GM12878 (cell line): ENCODE results near the gene SCYGR1. TPM values are rescaled to one million over a fixed set of nuclear protein-coding genes. Genes with fewer than 3 reads are reported as not detected.

Experiments
- ATAC-seq: fragments of 200-7000 bp; cut with Tn5 transposase; 3 replicates; pipeline ENCODE4 v1.9.1; 2020; ENCODE audit warnings: mild to moderate bottlenecking, moderate library complexity
- BruUV-seq: library from RNA; stranded (reverse); fragments of 400-500 nt; replicated peaks from 2 replicates; lab custom pipeline; 2021; lab: Mats Ljungman, UMichigan
- CTCF ChIA-PET: fragments of 300-600 bp; sonication (Branson Sonifier 250); formaldehyde crosslinking; extraction: SDS; loops from one replicate; lab custom pipeline; 2021; ENCODE audit warnings: inconsistent platforms; lab: Yijun Ruan, JAX
- POLR2A ChIA-PET: fragments of 350-600 bp; formaldehyde crosslinking; extraction: SDS; loops from one replicate; lab custom pipeline; 2021; ENCODE audit warnings: inconsistent platforms; lab: Charles Lee
- RAD21 ChIA-PET: fragments of 300-600 bp; sonication (Branson Sonifier 250); formaldehyde crosslinking; loops from one replicate; lab custom pipeline; 2023; ENCODE audit warnings: antibody characterized with exemption; ENCODE audit not compliant: unreplicated experiment; lab: Charles Lee
- SMC1A ChIA-PET: fragments of 300-600 bp; sonication (Branson Sonifier 250); formaldehyde crosslinking; loops from one replicate; lab custom pipeline; 2023; ENCODE audit not compliant: unreplicated experiment, uncharacterized antibody; lab: Charles Lee
- DNase-seq: peaks from one replicate; pipeline ENCODE4 v3.0.0-alpha.2; 2011; ENCODE audit warnings: low read depth, low spot score
- FAIRE-seq: peaks from 3 replicates; lab custom pipeline; 2011; peaks lifted over from hg19 to GRCh38; lab: Jason Lieb, UNC
- H2AFZ ChIP-seq: 2 replicates; pipeline ENCODE4 v1.6.0; 2011; ENCODE audit warnings: low read depth, low read length, control low read depth; ENCODE audit not compliant: control insufficient read depth
- H3K27ac ChIP-seq: 2 replicates; pipeline ENCODE4 v1.5.1; 2011; ENCODE audit warnings: control low read depth; ENCODE audit not compliant: control insufficient read depth, insufficient read depth
- H3K27me3 ChIP-seq, 2 experiments: replicated peaks in 1 of 2; 2 replicates each; pipeline versions ENCODE4 v1.6.0 to v1.6.1; 2011; ENCODE audit warnings: low read length in 1 of 2; ENCODE audit not compliant: control insufficient read depth in 2 of 2, insufficient read depth in 2 of 2
- H3K36me3 ChIP-seq, 2 experiments: 2 replicates each; pipeline ENCODE4 v1.5.1; 2011; ENCODE audit warnings: low read length in 1 of 2; ENCODE audit not compliant: control insufficient read depth in 2 of 2, insufficient read depth in 2 of 2
- H3K4me1 ChIP-seq: 2 replicates; pipeline ENCODE4 v1.6.1; 2011; ENCODE audit warnings: mild to moderate bottlenecking, low read length, moderate library complexity, mixed read lengths; ENCODE audit not compliant: control insufficient read depth, insufficient read depth
- H3K4me2 ChIP-seq: 2 replicates; pipeline ENCODE4 v1.6.0; 2011; ENCODE audit warnings: control low read depth; ENCODE audit not compliant: control insufficient read depth, insufficient read depth
- H3K4me3 ChIP-seq: fragments of 200-600 bp; sonication (generic); 2 replicates; pipeline ENCODE4 v1.5.1; 2016
- H3K79me2 ChIP-seq: 2 replicates; pipeline ENCODE4 v1.6.0; 2011; ENCODE audit warnings: low read length; ENCODE audit not compliant: control insufficient read depth, insufficient read depth
- H3K9ac ChIP-seq: 2 replicates; pipeline ENCODE4 v1.8.0; 2011; ENCODE audit warnings: low read length, control low read depth, mixed read lengths; ENCODE audit not compliant: control insufficient read depth, insufficient read depth
- H3K9me3 ChIP-seq: replicated peaks from 3 replicates; pipeline ENCODE4 v1.5.1; 2011; ENCODE audit warnings: mild to moderate bottlenecking, low read length; ENCODE audit not compliant: control insufficient read depth, insufficient read depth
- H4K20me1 ChIP-seq: 2 replicates; pipeline ENCODE4 v1.6.0; 2011; ENCODE audit not compliant: control insufficient read depth, insufficient read depth
- CTCF ChIP-seq, 3 experiments: IDR thresholded peaks in 2 of 3; conservative IDR thresholded peaks in 1 of 3; 2 replicates each; pipeline ENCODE4 v1.5.1; 2011; ENCODE audit warnings: low read depth in 3 of 3, low read length in 3 of 3, mild to moderate bottlenecking in 3 of 3, control low read depth in 2 of 3, moderate library complexity in 2 of 3, inconsistent platforms in 1 of 3, mixed read lengths in 1 of 3; ENCODE audit not compliant: control insufficient read depth in 2 of 3, insufficient read depth in 1 of 3; ENCODE audit errors: extremely low read depth in 1 of 3
- MXI1 ChIP-seq: fragments of 150-350 bp; IDR thresholded peaks from 2 replicates; pipeline ENCODE4 v1.6.1; 2011; ENCODE audit warnings: low read depth, mild to moderate bottlenecking, inconsistent platforms, low read length, improper control_type of control experiment
- RAD21 ChIP-seq: IDR thresholded peaks from 2 replicates; pipeline ENCODE4 v1.6.1; 2011; ENCODE audit warnings: mild to moderate bottlenecking, low read depth, low read length, moderate library complexity; ENCODE audit not compliant: insufficient read depth
- SREBF1 ChIP-seq: IDR thresholded peaks from 2 replicates; pipeline ENCODE4 v1.6.1; 2012; ENCODE audit warnings: mild to moderate bottlenecking, low read length
- ZBTB33 ChIP-seq: fragments of 450-650 bp; IDR thresholded peaks from 2 replicates; pipeline ENCODE4 v1.6.1; 2017; ENCODE audit warnings: mild to moderate bottlenecking
- WGBS: methylation state at CpG from one replicate; pipeline ENCODE4 v1.1.6; 2016; ENCODE audit warnings: low lambda C conversion rate; ENCODE audit not compliant: insufficient replicate concordance, insufficient coverage; ENCODE audit errors: missing lambda C conversion rate; 5-methylcytosine and 5-hydroxymethylcytosine counted together
- in situ Hi-C: fragments of 300-500 bp; cut with MboI; formaldehyde crosslinking; loops from 9 replicates; pipeline ENCODE4 v1.14.3; 2018; ENCODE audit warnings: mixed read lengths
- intact Hi-C: fragments of 100-400 bp; cut with micrococcal nuclease; formaldehyde crosslinking; loops from one replicate; pipeline ENCODE4 v1.14.2; 2022; ENCODE audit not compliant: unreplicated experiment
- polyA plus RNA-seq, 11 experiments: library from polyadenylated mRNA; depleted of rRNA in 4 of 11; unstranded in 6 of 11; stranded (reverse) in 5 of 11; fragments of >200 nt; fragmentation: Nextera tagmentation in 4 of 11; fragmentation: Illumina TruSeq in 1 of 11; extraction: Ambion mirVana in 4 of 11; extraction: Trizol in 1 of 11; gene quantifications; 1 replicate in 1 of 11; 2 replicates in 10 of 11; pipeline versions ENCODE4 v1.2.1 to v1.2.3, GENCODE V29; 2011 to 2016; ENCODE audit warnings: inconsistent platforms in 2 of 11, missing spikeins in 2 of 11, low read depth in 1 of 11
- total RNA-seq, 4 experiments: library from RNA; depleted of rRNA in 3 of 4; stranded (reverse); fragments of >200 nt in 3 of 4; fragmentation: Illumina TruSeq in 1 of 4; extraction: Trizol in 1 of 4; gene quantifications; 2 replicates each; pipeline versions ENCODE4 v1.2.1 to v1.2.3, GENCODE V29; 2013 to 2021

The SCYGR1 gene
- total and polyA plus RNA-seq, 10 of the 15 experiments (the other 5 are each of a cell fraction or from before 2014, with no cell fraction given): not detected

- DNase-seq: no peak
- H3K4me1 ChIP-seq: no peaks in the 10 kb centered on the region
- no peak for ATAC-seq
- no peaks in the 10 kb centered on the region for H3K27me3 ChIP-seq
- no peak overlapping the region for H3K9ac ChIP-seq
- ChIA-PET RAD21 (no interaction called here), POLR2A (interaction anchor here (0.5 kb wide), 1 partner anchor 22 kb away, joined by 3 read pairs; no protein-coding TSS in a partner anchor), CTCF (interaction anchor here (0.9 kb wide), 1 partner anchor 13 kb away, joined by 3 read pairs; no protein-coding TSS in a partner anchor), SMC1A (interaction anchor here (2.0 kb wide), 1 partner anchor 27 kb away, joined by 4 read pairs; no protein-coding TSS in a partner anchor)
- H3K79me2 ChIP-seq: no peaks in the 10 kb centered on the region
- H2AFZ ChIP-seq: no peak overlapping the region
- H4K20me1 ChIP-seq: no peaks in the 10 kb centered on the region
- peaks cover 0 to 7% of the 10 kb centered on the region in 2 experiments; a peak in 2 of 4 replicates for H3K36me3 ChIP-seq
- no peaks in the 10 kb centered on the region for H3K9me3 ChIP-seq
- FAIRE-seq: no peak
- no peak overlapping the region for H3K4me3 ChIP-seq
- no peak overlapping the region for H3K4me2 ChIP-seq
- no TSS peak for BruUV-seq
- TF ChIP-seq SREBF1 (no peak), RAD21 (peak; percentile 30; the same call in 1 of the 2 replicates), CTCF (IDR thresholded peaks at IDR 0.05 in 2 of 3, conservative IDR thresholded peaks at IDR 0.05 in 1 of 3; ENCODE audit: control insufficient read depth in 2 of 3, extremely low read depth in 1 of 3, insufficient read depth in 1 of 3, low read depth in 3 of 3, low read length in 3 of 3) (peak in 2 of 3 experiments; percentile 13 to 34; a peak in 2 of 6 replicates), ZBTB33 (peak; percentile 77), MXI1 (no peak)
- in situ Hi-C loops (no loop called here), intact Hi-C loops (no loop called here)
- no peak overlapping the region for H3K27ac ChIP-seq
- 64% methylated on average over 6 of the region's 6 CpGs for WGBS
These were observed 24.0 kb downstream of the SCYGR1 start for GRCh38 chr2:227363756-227364155.
